ENCODE data around the gene POLR2F.

POLR2F gene

GRCh38 chr22:37953437-37954179 lies at the start of gene POLR2F, which contains the start of gene C22orf23:
POLR2F (plus strand) TSS chr22:37953699; CDS start chr22:37953788, 89 bp downstream.
C22orf23 (minus strand) TSS chr22:37953601; CDS start chr22:37953149, 452 bp downstream.
- DNase-seq (ENCODE audit: low read depth in 2 of 2) = peak; percentile 82 to 84

DNA sequence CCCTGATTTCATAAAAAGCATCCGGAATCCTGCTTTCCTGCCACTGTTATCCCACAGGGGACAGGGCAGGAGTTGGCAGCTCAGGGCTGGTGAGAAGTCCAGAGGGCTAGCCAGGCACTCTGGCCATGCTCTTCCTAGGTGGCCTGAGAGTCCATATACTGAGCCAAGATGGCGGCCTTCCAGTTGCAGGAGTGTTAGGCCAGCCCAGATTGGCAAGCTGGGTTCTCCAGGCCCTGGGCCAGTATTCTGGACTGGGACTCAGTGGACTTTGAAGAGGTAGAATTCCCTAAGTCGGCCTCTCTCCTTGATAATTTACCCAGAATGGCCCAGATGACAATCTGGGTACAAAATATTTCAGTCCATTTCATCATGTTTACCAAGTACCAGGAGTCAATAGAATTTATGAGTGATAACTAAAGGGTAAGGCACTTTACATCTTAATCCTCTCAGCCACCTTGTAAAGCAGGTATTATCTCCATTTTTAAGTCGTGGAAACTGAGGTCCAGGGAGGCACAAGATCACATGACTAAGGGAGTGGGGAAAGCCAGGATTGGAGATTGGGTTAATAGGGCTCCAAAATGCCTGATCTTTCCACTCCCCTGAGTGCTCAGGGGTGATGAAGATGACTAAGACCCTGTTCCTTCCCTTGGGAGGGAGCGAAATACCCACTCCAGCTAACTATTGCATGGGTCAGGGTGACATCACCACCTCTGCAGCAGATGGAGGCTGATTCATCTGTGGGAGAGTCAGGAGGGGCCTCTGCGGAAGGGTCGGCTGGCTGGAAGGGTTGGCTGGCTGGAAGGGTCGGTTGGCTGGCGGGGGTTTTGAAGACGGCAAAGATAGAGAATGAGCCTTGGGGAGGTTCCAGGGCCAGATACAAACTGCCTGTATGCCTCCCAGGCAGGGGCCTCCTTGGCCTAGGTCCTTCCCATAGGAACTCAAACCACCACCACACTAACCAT lies 48.6 kb upstream of the POLR2F start:
- DNase-seq (ENCODE audit: low read depth in 2 of 2) = peak; percentile 94

DNA sequence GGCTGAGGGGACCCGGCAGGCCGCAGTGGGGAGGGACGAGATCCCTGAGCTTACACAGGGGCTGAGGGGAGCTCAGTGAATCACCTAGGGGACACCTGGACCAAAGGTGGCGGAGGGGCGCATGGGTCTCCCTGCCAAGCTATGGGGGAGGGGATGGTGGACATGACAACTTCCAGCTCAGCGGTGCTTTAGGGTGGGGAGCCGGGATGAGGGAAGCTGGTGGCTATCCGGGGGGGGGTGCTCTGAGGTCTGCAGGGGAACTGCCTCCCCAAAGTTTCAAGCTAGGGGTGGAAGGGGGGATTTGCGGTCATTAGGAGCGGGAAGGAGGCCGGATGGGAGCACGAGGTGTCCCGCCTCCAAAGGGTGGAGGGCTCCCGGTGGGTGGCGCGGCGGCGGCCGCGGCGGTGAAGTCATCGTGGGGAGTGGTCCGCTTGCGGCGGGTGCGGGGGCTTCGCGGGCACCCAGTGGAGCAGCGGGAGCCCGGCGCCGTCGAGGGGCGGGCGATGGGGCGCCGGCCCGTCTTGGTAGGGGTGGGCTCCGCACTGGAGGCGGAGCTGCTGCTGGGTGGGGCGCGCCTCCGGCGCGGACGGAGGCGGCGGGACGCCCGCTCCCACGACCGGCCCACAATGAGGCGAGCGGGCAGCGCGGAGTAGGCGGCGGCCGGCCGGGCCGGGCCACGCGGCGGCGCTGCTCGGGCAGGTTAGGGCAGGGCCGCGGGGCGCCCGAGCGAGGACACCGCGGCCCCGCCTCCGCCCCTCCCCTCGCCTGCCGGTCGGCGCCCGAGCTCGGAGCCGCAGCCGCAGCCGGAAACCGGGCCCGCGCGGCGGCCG lies 47.8 kb upstream of the POLR2F start, which contains the start of gene MICALL1:
Gene MICALL1 (plus strand): TSS at position 764 of the 830 bp plus-strand sequence. CDS start 126 bp downstream, outside the sequence.
- DNase-seq (ENCODE audit: low read depth in 2 of 2) = peak; percentile 51

GRCh38 chr22:37906364-37907008 lies 47.0 kb upstream of the POLR2F start:
- no peak for DNase-seq (ENCODE audit: low read depth in 2 of 2)

GRCh38 chr22:37907036-37907954 lies 46.2 kb upstream of the POLR2F start:
- no peak for DNase-seq (ENCODE audit: low read depth in 2 of 2)

GRCh38 chr22:37909766-37910165 lies 43.7 kb upstream of the POLR2F start:
- DNase-seq (ENCODE audit: low read depth in 2 of 2) = peak; percentile 60 to 62

GRCh38 chr22:37910890-37911672 lies 42.4 kb upstream of the POLR2F start:
- no peak for DNase-seq (ENCODE audit: low read depth in 2 of 2)

DNA sequence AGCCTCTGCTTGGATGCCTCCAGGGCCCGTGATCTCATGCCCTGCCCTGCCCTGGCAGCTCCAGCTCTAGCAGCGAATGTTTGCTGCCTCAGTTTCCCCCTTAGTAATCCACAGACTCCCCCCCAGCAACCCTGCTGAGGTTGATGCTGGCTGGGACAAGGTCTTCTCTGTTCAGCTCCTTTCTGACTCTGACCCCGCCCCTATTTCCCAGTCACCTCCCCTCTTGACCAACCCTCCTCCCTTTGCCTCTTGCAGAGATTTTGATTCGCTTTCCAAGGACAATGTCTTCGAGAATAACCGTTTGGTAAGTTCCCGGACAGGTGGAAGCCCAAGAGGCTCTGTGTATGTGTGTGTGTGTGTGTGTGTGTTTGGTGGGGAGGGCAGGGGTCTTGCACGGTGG lies 41.8 kb upstream of the POLR2F start:
- no peak for DNase-seq (ENCODE audit: low read depth in 2 of 2)

DNA sequence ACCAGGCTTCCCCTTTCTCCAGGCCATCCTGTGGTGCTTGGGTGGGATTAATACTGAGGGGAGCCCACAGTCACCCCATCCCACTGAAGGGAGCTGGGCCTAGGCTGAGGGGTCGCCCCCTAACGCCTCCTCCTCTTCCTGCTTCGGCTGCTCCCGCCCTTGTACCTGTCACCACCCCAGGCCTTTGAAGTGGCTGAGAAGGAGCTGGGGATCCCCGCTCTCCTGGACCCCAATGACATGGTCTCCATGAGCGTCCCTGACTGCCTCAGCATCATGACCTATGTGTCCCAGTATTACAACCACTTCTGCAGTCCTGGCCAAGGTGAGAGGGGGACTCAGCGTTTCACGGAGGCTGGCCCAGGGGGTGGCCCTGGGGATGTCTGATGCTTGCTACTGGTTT lies 41.3 kb upstream of the POLR2F start:
- DNase-seq (ENCODE audit: low read depth in 2 of 2) = no peak

- no peak for DNase-seq (ENCODE audit: low read depth in 2 of 2)
These were observed 40.2 kb upstream of the POLR2F start for GRCh38 chr22:37913233-37913721.

DNA sequence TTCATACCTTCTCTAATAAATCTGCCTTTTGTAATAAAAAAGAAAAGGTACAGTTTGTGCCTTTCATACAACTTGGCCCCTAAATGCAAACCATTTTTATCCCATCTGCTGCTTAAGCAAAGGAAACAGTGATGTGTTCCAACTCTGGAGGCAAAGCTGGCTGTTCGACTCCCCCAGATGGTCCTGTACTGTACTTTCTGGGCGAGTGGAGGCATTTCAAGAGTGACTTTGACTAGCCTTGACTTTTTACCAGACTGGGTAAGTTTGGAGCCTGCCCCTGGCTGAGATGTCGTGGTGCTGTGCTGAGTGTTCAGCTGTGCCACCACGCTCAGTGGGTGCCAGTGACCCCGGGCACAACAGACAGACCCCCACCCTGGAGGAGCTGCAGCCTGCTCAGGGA lies 37.2 kb upstream of the POLR2F start:
- DNase-seq (ENCODE audit: low read depth in 2 of 2) = no peak

DNA sequence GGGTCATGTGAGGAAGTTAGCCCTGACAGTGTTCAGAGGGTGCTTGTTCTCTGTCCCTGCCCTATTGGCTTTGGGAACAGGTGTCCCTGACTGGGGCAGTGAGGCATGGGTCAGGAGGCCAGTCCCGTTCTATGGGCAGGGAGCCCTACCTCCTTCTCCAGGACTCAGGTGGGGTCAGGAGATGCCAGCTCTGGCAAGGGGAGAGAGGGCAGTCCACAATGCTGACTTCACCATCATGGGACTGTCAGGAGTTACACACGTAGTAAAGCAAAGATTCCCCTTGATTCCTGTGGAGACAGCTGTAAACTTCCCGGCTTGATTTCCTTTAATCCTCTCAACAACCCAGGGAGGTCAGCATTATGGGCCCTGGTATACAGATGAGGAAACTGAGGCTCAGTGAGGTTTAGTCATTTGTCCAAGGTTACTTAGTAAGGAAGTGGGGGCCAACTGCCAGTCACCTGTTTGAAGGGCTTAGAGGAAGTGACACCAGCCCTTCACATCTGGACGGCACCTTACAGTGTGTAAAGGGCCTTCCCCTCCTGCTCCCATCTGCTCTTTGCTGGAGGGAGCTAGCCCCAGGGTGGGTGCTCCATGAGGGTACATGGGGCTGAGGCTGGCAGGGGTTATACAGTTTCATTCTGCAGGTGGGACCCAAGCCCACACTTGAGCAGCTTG lies 35.5 kb upstream of the POLR2F start:
- DNase-seq (ENCODE audit: low read depth in 2 of 2) = no peak

DNA sequence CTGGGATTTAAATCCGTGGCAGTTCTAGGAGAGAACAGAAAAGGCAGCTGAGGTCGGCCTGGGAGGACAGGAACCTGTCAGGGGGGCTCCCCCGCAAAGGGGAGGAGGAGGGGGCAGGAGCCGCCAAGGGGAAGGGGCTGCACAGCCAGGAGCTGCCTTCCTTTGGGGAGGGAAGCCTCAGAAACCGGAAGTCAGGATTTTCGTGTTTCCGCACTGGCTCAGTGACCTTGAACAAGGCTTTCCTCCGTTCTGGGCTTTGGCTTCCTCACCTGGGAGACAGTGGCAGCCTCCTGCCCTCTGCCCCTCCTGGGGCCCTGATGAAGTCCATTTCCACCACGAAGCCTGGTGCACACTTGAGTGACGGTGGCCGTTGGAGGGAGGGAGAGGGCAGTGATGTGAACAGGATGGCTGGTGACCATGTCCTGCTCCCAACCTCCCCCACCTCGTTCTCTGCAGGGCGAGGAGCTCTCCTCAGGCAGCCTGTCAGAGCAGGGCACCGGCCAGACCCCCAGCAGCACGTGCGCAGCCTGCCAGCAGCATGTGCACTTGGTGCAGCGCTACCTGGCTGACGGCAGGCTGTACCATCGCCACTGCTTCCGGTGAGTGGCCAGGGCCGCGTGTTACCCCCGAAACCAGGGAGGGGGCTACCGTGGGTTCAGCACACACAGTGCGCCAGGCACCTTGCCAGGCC lies 34.8 kb upstream of the POLR2F start:
- DNase-seq (ENCODE audit: low read depth in 2 of 2) = no peak

- DNase-seq (ENCODE audit: low read depth in 2 of 2) = no peak
These were observed 33.4 kb upstream of the POLR2F start for GRCh38 chr22:37920126-37920525.

DNA sequence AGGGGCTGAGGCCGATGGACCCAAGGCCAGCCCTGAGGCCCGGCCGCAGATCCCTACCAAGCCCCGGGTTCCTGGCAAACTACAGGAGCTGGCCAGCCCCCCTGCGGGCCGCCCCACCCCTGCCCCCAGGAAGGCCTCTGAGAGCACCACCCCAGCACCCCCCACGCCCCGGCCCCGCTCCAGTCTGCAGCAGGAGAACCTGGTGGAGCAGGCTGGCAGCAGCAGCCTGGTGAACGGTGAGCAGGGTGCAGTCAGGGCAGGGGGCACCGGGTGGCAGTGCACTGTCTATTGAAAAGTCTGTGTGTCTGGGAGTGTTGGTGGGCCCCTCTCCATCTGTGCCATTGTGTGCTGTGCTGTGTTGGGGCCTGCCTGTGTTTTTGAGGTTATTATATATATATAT lies 31.3 kb upstream of the POLR2F start:
- no peak for DNase-seq (ENCODE audit: low read depth in 2 of 2)

DNA sequence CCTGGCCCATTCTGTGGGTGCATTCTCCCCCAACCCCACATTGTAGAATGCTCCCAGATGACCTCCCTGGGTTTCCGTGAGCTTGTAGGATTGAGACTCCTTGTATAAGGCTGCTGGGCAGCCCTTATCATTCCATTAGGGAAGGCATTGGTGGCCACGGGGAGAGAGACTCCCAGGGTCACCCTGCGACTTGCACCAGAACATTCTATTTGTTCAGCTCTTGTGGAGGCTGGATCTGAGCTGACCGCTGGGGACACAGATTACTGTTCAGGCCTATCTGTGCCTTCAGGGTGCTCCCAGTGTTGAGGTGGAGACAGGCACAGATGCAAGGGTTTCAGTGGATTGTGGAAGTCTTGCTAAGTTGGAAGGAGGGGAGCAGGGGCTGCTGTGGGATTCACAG lies 29.6 kb upstream of the POLR2F start:
- no peak for DNase-seq (ENCODE audit: low read depth in 2 of 2)

- no peak for DNase-seq (ENCODE audit: low read depth in 2 of 2)
These were observed 29.0 kb upstream of the POLR2F start for GRCh38 chr22:37924386-37925065.

Measured in fibroblast of skin of left quadriceps (primary cell).